NCI-H2171 treated with DMSO at 0.1 percent for 48 hours (cell line): ENCODE measurements around the gene IL36B.

Experiments used
- DNase-seq: peaks from one replicate; lab custom pipeline; 2025; lab: John Stamatoyannopoulos, UW

The IL36B gene

GRCh38 chr2:113053666-113054065, 999 bp upstream of the IL36B start:
- no peak for DNase-seq

- DNase-seq = no peak
These were observed 1.5 kb downstream of the IL36B start for GRCh38 chr2:113050921-113051895.

GRCh38 chr2:113046465-113046864, 6.2 kb downstream of the IL36B start:
- DNase-seq = no peak

DNA sequence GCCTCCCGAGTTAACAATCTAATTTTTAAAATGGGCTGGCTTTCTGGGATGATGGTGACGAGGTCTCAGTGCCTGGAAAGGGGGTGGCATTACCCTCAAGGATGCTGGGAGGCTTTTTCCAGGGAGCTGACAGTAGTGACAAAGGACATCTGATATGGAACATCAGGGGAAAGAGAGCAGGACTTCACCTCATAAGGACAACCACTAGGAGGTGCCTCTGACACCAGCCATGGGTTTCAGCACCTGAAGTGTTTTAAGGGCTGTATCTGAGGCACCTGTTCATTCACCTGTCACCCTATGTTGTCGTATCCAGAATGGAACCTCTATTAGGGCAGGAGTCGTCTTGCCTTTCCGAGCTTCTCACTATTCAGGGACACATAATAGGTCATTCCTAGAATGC, 10.8 kb downstream of the IL36B start:
- DNase-seq = peak; percentile 2

DNA sequence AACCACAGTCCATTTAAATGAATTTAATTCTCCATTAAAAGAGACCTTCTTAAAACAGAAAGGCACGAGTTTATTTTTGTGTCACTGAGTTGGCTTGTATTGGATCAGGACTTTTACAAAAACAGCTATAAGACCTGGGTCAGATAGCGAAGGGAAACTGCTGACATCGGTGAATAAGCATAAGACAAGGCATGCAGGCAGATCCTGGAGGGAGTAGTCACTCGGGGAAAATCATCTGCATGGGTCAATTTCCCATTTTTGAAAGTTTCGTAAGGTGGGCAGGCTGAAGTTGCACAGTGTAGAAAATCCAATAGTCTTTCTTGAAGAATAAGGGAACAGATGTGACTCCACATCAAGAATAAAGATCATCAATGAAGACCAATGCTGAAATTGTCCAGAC, 12.9 kb downstream of the IL36B start:
- no peak for DNase-seq

- no peak for DNase-seq
These were observed 13.5 kb downstream of the IL36B start for GRCh38 chr2:113039158-113039557.

- DNase-seq = no peak
These were observed 14.4 kb downstream of the IL36B start for GRCh38 chr2:113038291-113038690.

DNA sequence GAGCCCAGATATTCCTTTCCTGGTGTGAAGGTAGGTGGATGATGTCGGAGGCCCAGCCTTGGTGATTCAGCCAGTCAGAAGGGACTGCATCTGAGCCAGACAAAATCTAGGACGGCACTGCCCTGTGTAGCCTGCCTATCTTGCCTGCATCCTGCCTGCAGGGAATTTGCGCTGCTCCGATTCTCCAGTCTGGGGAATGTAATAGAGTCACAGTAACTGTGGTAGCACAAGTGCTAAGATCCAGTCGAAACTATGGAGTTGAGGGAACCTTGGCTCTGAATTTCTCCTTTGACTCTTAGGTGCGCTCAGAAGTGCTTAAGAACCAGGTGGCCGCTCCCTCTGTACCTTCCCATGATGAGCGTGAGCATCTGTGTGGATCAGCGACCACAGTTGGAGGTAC, 15.9 kb downstream of the IL36B start:
- no peak for DNase-seq

DNA sequence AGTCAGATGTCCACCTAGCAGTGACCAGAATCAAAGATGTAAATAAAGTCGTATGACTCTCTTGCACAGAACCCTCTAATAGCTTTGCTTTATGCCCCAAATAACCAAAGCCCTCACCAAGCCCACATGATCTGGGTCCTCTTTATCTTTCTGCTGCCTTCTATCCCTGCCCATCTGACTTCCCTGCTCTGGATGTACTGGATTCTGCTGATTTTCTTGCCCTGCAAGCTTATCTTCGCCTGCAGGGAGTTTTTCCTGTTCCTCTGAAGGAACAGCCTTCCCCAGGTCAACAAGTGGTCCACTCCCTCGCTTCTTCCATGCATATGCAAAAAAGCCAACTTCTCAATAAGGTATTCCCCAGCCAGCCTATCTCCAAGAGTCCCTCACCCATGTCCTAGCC, 18.7 kb downstream of the IL36B start:
- no peak for DNase-seq

- DNase-seq = no peak
These were observed 19.9 kb downstream of the IL36B start for GRCh38 chr2:113032737-113033136.

DNA sequence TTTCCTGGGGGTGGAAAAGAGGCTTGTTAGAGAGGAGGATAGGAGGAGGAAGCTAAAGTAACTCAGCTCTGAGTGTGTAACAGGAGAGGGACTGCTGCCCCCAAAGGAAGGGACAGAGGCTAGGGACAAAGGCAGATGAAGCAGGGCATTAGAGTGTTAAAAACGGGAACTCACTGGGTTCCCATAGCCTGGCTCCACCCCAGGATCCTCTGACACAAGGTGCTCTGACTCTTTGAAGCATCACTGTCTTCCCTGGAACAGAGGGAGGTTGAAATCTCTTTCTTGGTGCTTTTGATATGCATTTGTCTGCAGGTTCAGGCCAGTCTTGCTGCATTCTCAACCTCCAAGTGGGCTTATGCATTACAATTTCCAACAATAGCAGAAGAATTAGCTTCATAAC, 24.6 kb downstream of the IL36B start:
- no peak for DNase-seq

- no peak for DNase-seq
These were observed 25.0 kb downstream of the IL36B start for GRCh38 chr2:113027691-113028090.

GRCh38 chr2:113025737-113026136, 26.9 kb downstream of the IL36B start:
- no peak for DNase-seq

DNA sequence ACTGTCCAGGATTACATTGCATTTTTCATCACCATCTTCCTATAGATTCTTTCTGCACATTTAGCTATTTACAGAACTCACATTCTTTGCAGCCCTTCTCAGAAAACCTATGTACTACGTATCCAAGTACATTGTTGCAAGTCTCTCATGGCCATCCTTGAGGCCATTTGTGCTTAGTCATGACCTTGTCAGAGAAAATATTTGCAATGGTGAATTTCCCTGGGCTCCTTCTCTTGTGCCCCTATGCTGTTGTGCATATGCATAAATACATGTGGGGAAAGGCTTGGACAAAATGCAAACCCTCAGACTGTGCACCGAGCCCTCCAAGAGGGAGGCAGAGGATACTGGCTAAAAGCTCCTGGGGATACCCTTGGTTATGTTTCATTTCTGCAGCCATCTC, 27.9 kb downstream of the IL36B start:
- no peak for DNase-seq

DNA sequence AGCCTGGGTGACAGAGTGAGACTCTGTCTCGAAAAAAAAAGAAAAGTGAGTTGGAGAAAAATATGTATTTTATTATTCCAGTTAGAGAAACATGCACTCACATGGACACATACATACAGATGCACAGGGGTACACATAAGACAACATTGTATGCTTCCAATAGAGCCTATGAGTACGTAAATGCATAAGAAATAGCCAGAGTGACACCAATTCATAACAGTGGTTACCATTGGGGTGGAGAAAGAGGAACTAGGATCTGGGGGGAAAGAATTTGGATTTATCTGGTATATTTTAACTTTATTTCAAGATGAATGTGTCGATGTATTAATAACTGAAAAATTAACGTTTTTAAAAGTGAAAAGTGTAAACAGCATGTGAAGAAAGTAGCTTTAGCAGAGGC, 31.4 kb downstream of the IL36B start:
- DNase-seq = no peak

DNA sequence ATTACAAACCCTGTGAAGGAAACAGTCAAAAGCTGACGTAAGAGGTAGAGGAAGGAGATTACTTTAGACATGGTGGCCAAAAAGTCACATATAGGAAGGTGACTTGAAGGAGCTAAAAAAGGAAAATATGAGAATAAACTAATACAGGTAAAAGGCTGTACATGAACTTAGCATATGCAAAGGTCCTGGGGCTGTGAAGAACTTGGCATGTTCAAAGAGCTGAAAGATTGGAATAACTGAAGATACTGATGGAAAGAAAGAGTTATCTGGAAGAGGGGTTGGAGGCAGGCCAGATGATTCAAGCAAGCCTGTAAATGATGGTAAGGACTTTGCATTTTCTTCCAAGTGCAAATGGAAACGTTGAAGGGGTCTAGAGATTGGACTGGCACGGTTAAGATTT, 34.2 kb downstream of the IL36B start:
- no peak for DNase-seq

DNA sequence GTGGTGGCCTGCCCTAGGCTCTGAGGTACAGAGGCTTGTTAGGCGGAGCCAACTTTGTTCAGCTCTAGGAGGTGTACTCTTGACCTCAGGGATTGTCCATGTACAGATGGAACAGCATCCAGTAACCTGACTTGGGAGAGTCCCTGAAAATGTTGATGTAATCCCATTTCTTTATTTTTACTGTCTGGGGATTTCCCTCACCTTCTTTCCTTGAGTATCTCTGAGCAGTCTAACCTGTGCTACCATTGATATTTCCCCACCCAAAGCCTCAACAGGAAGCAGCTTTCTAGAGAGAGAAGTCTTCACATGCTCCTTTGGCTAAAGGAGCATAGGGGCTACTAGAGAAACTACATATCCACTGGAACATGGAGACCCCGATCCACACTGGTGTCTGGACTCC, 37.0 kb downstream of the IL36B start:
- no peak for DNase-seq

DNA sequence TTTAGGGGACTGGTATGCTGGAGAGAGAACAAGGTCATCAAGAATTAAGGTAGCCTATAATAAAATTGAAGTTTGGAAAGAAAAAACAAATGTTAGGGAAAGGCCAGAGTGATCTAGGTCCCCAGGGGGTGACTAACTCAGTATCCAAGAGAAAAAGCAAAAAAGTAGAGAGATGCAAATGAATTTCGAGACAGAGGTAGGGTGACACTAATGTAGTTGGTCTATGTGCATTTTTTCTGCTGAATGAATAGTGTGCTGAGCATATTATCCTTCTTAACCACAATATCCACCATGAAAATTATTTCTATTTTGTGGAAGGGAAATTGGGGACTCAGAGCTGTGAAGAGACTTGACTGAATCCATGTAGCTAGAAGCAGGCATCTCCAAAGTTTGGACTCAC, 37.6 kb downstream of the IL36B start:
- DNase-seq = no peak

DNA sequence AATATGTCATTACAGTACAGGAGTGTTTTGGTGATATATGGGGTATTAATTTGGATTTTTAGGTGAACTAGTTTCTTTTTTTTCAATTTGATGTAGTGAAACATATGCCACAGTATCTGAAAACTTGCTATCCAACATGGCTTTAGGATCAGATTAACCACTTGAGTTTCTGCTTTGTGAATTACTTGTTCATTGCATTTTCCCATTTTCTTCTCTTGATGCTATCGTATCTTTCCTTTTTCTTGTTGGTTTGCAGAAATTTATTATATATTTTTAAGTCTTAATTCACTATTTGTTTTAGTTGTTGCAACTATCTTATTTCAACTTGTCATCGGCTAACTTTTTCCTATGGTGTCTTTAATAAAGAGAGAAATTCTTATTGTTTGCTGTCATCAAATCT, 38.6 kb downstream of the IL36B start:
- DNase-seq = no peak

GRCh38 chr2:113013336-113013661, 39.4 kb downstream of the IL36B start:
- DNase-seq = no peak

DNA sequence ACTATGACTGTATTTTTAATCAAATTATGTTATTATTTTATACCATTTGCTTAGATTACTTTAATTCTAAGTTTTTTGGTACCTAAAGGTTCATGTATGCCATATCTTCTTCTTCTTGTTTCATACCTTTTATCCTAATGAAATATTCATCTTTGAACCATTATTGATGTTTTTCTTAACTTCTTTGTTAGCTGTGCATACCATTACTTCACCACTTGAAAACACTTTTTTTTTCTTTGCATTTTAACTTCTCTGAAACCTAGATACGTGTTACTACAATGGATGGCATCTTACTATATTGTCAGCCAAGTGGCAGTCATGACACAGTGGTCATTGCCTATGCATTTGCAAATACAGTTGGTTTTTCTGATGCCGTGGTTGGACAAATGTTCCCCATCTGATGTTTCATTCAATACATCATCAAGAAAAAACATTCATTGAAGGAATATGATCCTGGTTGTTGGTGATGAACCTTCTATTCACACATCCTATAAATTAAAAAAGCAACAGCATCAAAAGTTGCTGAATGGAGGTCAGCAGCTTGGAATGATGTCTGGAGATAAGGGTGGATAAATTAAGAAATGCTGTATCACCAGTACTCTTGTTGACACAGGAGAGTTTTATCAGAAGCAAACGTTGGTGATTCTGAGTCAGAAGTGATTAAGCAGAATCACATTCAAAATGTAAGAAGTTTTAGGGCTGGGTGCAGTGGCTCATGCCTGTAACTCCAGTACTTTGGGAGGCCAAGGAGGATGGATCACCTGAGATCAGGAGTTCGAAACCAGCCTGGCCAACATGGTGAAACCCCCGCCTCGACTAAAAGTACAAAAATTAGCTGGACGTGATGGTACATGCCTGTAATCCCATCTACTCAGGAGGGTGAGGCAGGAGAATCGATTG, 40.0 kb downstream of the IL36B start:
- no peak for DNase-seq

DNA sequence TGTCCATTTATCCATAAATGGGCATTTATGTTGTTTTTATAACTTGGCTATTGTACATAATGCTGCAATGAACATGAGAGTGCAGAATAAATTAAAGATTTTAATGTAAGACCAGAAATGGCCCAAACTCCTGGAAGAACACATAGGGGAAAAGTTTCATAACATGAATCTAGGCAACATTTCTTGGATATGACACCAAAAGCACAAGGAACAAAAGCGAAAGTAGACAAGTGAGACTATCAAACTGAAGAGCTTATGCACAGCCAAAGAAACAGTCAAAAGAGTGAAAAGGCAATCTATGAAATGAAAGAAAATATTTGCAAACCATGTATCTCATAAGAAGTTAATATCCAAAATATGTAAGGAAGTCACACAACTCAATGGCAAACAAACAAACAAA, 41.6 kb downstream of the IL36B start:
- no peak for DNase-seq

GRCh38 chr2:113010088-113010487, 42.6 kb downstream of the IL36B start:
- DNase-seq = no peak
